Duodenal mucosa (tissue), 2 donors: Measurements from ENCODE around the gene DENND5B.
"Not testable (repeated sequence)": the region's sequence is repeated elsewhere in the genome, so short reads cannot be mapped to it uniquely, and the experiment has no call there.

Experiments used
- H3K27ac ChIP-seq: one replicate; pipeline ENCODE4 v1.7.0; 2013; ENCODE audit warnings: low read depth, low read length
- H3K27me3 ChIP-seq, 2 donors: one replicate each; pipeline ENCODE4 v1.7.0; 2013; ENCODE audit warnings: low read length in 2 of 2, control low read depth in 1 of 2; ENCODE audit not compliant: insufficient read depth in 2 of 2, control insufficient read depth in 1 of 2
- H3K36me3 ChIP-seq, 2 donors: one replicate each; pipeline ENCODE4 v1.7.0; 2013; ENCODE audit warnings: low read length in 2 of 2, control low read depth in 1 of 2; ENCODE audit not compliant: insufficient read depth in 2 of 2, control insufficient read depth in 1 of 2
- H3K4me1 ChIP-seq, 2 donors: one replicate each; pipeline ENCODE4 v1.7.0; 2013; ENCODE audit warnings: low read length in 2 of 2, control low read depth in 1 of 2; ENCODE audit not compliant: insufficient read depth in 2 of 2, control insufficient read depth in 1 of 2
- H3K4me3 ChIP-seq, 2 donors: one replicate each; pipeline ENCODE4 v1.7.0; 2013; ENCODE audit warnings: low read length in 2 of 2, low read depth in 1 of 2
- H3K9ac ChIP-seq, 2 donors: one replicate each; pipeline ENCODE4 v1.7.0; 2013; ENCODE audit warnings: low read length in 2 of 2, low read depth in 1 of 2
- H3K9me3 ChIP-seq, 2 donors: one replicate each; pipeline ENCODE4 v1.7.0; 2013; ENCODE audit warnings: low read length in 2 of 2, control low read depth in 1 of 2; ENCODE audit not compliant: control insufficient read depth in 1 of 2

The DENND5B gene

DNA sequence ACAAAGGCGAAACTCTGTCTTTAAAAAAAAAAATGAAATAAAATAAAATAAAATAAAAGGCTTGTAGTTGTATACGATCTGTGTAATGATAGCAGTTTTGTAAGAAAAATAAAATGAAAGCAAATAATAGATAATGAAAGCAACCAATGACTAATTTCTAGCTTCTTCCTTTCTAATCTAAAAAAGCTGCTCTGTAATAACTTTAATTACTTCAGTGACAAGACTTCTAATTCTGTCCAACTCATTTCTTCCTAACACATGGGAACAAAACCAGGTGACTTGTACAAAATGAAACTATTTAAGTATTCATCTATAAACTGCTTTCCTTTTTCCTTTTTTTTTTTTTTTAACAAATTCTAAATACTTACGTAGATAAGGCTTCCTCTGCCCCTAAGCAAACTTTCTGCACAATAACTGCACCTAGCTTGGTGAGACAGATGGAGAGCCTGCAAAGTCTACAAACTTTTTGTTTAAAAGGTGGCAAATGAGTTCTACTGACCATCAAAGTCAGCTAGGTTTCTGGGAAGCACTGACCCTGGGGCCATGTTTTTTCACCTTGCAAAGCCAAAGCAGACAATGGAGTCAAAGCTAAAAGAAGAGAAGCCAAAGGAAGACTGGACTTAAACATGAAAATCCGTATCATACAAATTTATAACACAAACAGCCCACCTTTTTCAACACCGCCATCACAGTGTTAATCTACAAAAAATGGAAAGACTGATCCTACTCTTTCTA, 28.2 kb downstream of the DENND5B start:
- no peak overlapping the region for H3K27ac ChIP-seq
- H3K9me3 ChIP-seq, result no peaks in the 10 kb centered on the region
- H3K4me1 ChIP-seq, result no peaks in the 10 kb centered on the region
- H3K9ac ChIP-seq, result no peak overlapping the region
- no peaks in the 10 kb centered on the region for H3K36me3 ChIP-seq
- no peaks in the 10 kb centered on the region for H3K27me3 ChIP-seq
- no peak overlapping the region for H3K4me3 ChIP-seq

DNA sequence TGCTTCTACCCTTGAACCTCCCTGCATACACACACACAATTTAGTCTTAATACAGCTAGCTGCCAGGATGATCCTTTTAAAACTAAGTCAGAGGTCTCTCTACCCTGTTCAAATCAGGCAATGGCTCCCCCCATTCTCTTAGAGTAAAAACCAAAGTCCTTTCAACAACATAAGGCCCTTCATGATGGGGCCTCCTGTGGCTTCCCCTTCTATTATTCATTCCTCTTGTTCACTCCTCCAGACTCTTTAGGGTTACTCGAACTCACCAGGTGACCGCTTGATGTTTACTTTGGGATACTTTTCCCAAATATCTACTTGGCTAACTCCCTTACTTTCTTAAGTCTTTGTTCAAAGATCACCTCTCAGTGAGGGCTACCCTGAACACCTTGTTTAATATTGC, 30.4 kb downstream of the DENND5B start:
- H3K36me3 ChIP-seq, result no peaks in the 10 kb centered on the region
- no peak overlapping the region for H3K27ac ChIP-seq
- H3K9ac ChIP-seq, result no peak overlapping the region
- H3K9me3 ChIP-seq, result no peaks in the 10 kb centered on the region
- no peaks in the 10 kb centered on the region for H3K4me1 ChIP-seq
- no peaks in the 10 kb centered on the region for H3K27me3 ChIP-seq
- no peak overlapping the region for H3K4me3 ChIP-seq

DNA sequence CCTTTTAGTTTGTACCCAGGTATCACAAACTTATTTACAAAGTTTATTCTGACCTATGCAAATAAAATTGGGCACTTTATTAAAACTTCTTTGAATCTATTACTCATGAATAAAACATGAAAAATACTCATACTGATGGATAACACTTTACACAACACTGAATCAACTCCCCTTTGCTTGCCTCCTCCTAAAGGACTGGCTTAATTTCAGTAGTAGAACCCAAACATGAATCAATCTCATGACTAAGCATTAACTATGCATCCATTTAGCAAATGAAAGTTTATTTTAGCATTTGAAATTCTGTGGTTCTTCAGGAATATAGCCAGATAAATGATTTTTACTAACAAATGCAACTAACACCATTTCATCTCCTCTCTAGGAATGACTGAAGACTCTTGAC, 32.4 kb downstream of the DENND5B start:
- H3K36me3 ChIP-seq, result no peaks in the 10 kb centered on the region
- H3K9me3 ChIP-seq, result no peaks in the 10 kb centered on the region
- H3K9ac ChIP-seq, result no peak overlapping the region
- no peaks in the 10 kb centered on the region for H3K27me3 ChIP-seq
- H3K27ac ChIP-seq, result no peak overlapping the region
- no peak overlapping the region for H3K4me3 ChIP-seq
- H3K4me1 ChIP-seq, result no peaks in the 10 kb centered on the region

DNA sequence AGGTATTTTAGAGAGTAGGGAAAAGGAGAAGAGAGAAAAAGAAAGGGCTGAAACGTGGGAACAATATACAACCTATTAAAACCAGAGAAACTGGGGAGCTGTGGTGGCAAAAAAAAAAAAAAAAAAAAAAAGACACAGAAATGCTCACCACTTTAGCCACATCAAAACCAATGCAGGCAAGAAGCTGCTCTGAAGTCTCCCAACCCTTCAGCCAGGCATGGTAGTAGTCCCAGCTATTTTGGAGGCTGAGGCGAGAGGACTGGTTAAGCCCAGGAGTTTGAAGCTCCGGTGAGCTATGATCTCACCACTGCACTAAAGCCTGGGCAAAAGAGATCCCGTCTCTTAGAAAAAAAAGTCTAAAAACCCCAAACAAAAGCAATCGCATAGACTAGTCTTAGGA, 33.2 kb downstream of the DENND5B start:
- H3K9me3 ChIP-seq, result no peaks in the 10 kb centered on the region
- H3K9ac ChIP-seq, result no peak overlapping the region
- H3K4me3 ChIP-seq, result no peak overlapping the region
- H3K27ac ChIP-seq, result no peak overlapping the region
- no peaks in the 10 kb centered on the region for H3K36me3 ChIP-seq
- no peaks in the 10 kb centered on the region for H3K27me3 ChIP-seq
- no peaks in the 10 kb centered on the region for H3K4me1 ChIP-seq

DNA sequence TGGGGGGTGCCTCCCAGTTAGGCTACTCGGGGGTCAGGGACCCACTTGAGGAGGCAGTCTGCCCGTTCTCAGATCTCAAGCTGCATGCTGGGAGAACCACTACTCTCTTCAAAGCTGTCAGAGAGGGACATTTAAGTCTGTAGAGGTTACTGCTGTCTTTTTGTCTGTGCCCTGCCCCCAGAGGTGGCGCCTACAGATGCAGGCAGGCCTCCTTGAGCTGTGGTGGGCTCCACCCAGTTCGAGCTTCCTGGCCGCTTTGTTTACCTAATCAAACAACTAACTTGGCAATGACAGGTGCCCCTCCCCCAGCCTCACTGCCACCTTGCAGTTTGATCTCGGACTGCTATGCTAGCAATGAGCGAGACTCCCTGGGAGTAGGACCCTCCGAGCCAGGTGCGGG, 35.5 kb downstream of the DENND5B start:
- H3K9ac ChIP-seq, H3K4me1 ChIP-seq, H3K27me3 ChIP-seq, H3K4me3 ChIP-seq, H3K36me3 ChIP-seq, H3K27ac ChIP-seq, H3K9me3 ChIP-seq: not testable (repeated sequence)

DNA sequence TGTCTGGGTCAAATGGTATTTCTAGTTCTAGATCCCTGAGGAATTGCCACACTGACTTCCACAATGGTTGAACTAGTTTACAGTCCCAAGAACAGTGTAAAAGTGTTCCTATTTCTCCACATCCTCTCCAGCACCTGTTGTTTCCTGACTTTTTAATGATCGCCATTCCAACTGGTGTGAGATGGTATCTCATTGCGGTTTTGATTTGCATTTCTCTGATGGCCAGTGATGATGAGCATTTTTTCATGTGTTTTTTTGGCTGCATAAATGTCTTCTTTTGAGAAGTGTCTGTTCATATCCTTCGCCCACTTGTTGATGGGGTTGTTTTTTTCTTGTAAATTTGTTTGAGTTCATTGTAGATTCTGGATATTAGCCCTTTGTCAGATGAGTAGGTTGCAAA, 40.3 kb downstream of the DENND5B start:
- H3K27ac ChIP-seq, H3K9ac ChIP-seq, H3K9me3 ChIP-seq, H3K4me3 ChIP-seq, H3K36me3 ChIP-seq, H3K27me3 ChIP-seq, H3K4me1 ChIP-seq: not testable (repeated sequence)

DNA sequence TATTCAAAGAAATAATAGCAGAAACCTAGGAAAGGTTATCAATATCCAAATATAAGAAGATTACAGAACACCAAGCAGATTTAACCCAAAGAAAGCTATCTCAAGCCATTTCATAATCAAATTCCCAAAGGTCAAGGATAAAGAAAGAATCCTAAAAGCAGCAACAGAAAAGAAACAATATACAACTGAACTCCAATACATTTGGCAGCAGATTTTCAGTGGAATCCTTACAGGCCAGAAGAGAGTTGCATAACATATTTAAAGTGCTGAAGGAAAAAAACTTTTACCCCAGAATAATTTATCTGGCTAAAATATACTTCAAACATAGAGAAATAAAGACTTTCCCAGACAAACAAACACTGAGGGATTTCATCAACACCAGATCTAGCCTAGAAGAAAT, 54.3 kb downstream of the DENND5B start:
- no peak overlapping the region for H3K9ac ChIP-seq
- no peak overlapping the region for H3K27ac ChIP-seq
- H3K4me1 ChIP-seq, result no peaks in the 10 kb centered on the region
- no peaks in the 10 kb centered on the region for H3K36me3 ChIP-seq
- no peak overlapping the region for H3K4me3 ChIP-seq
- no peaks in the 10 kb centered on the region for H3K27me3 ChIP-seq
- peaks cover 0 to 12% of the 10 kb centered on the region in 2 donors for H3K9me3 ChIP-seq

DNA sequence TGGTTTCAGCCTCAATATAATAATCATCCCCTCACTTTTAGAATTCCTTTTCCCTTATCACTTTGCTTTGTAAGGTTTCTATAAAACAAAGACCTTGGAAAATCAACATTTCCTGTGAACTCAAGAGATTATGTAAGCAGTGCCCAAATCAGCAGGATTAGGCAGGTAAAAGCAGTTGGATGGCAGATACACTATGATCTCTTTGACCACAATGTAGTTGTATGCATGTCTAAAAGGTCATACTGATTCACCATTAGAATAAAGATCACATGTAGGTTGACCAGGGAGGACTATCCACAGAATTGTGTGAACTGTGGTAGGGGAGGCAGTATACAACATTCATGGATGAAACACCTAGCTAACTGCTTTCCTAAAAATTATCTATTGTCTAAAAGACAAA, 57.5 kb downstream of the DENND5B start:
- H3K9ac ChIP-seq, result no peak overlapping the region

DNA sequence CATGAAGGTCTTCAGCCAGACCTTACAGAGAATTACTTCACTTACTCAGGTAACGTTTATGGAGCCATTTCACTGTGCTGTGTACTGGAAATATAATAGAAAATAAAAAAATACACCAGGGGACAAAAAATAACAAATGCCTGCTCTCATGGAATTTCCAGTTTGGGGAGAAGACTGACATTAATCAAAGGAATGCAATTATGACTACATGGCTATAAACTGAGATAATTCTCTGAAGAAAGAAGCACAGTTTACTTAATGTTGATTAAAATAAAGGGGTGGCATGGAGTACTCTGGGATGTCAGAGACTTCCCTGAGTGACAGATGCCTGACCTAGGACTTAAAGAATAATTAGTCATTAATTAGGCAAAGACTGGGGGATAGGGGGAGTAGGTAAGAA, 59.0 kb downstream of the DENND5B start:
- Histone ChIP-seq H3K9ac (no peak overlapping the region), H3K36me3 (no peaks in the 10 kb centered on the region), H3K27me3 (no peaks in the 10 kb centered on the region), H3K4me3 (no peak overlapping the region), H3K4me1 (no peaks in the 10 kb centered on the region), H3K27ac (no peak overlapping the region), H3K9me3 (no peaks in the 10 kb centered on the region)

More for the DNA sequence above, 57.5 kb downstream of the DENND5B start:
- Histone ChIP-seq H3K27ac (no peak overlapping the region), H3K36me3 (no peaks in the 10 kb centered on the region), H3K27me3 (no peaks in the 10 kb centered on the region), H3K4me3 (no peak overlapping the region), H3K4me1 (no peaks in the 10 kb centered on the region), H3K9me3 (no peaks in the 10 kb centered on the region)

DNA sequence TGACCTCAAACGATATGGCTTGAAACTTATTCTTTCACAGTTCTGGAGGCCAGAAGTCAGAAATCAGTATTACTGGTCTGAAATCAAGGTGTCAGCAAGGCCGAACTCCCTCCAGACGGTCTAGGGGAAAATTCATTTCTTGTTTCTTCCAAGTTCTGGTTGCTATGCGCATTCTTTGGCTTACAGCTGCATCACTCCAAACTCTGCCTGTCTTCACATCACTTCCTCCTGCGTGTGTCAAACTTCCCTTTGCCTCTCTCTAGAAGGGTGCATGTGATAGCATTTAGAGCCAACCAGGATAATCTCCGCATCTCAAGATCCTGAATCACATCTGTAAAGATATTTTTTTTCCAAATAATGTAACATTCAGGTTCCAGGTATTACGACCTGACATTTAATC, 62.8 kb downstream of the DENND5B start:
- no peak overlapping the region for H3K9ac ChIP-seq
- H3K27ac ChIP-seq, result no peak overlapping the region
- H3K4me1 ChIP-seq, result no peaks in the 10 kb centered on the region
- H3K27me3 ChIP-seq, result no peaks in the 10 kb centered on the region
- no peaks in the 10 kb centered on the region for H3K36me3 ChIP-seq
- no peak overlapping the region for H3K4me3 ChIP-seq
- no peaks in the 10 kb centered on the region for H3K9me3 ChIP-seq

DNA sequence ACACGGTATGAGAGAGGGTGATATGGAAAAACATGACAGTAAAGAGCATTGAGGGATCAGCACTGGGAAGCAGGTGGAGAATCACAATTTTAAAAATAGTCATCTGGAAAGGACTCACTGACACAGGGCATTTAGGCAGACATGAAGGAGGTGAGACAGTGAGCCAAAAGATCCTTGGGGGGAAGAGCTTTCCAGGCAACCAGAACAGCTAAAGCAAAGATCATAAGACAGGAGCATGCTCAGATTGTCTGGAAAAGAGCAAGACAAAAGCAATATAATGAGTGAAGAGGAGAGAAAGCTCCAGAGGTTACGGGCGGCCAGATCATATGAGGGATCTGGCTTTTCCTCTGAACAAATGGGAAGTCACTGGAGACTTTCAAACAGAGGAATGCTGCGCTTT, 63.9 kb downstream of the DENND5B start:
- Histone ChIP-seq H3K9me3 (no peaks in the 10 kb centered on the region), H3K27me3 (no peaks in the 10 kb centered on the region), H3K4me3 (no peak overlapping the region), H3K9ac (no peak overlapping the region), H3K27ac (no peak overlapping the region), H3K36me3 (no peaks in the 10 kb centered on the region), H3K4me1 (no peaks in the 10 kb centered on the region)
